Measurements from ENCODE around the gene CHCHD1. TPM values are rescaled to one million over a fixed set of nuclear protein-coding genes. Genes with fewer than 3 reads are reported as not detected.
A peak's percentile ranks its signal among the peaks of the same experiment; 100 is the strongest.

Gene CHCHD1
- total RNA-seq, 1 experiment from 2014 or later, result 238 TPM

GRCh38 chr10:73818402-73818801, 36.6 kb downstream of the CHCHD1 start:
- TF ChIP-seq CTCF (conservative IDR thresholded peaks at IDR 0.05; ENCODE audit: low read depth, low read length) (peak; percentile 51), EZH2phosphoT487 (IDR thresholded peaks at IDR 0.05; ENCODE audit: borderline replicate concordance, low read length) (no peak), EZH2 (IDR thresholded peaks at IDR 0.05; ENCODE audit: low read length, unreplicated experiment) (no peak)
- Histone ChIP-seq H3K9me2 (replicated peaks; ENCODE audit: low read length) (no peaks in the 10 kb centered on the region), H2AFZ (ENCODE audit: low read length) (no peak overlapping the region), H3F3A (ENCODE audit: low read length, unreplicated experiment) (peaks cover 2% of the 10 kb centered on the region), H3K9ac (ENCODE audit: low read length) (no peak overlapping the region), H3K27ac (ENCODE audit: low read length) (no peak overlapping the region), H3K4me3 (ENCODE audit: low read length) (no peak overlapping the region), H3K9me3 (ENCODE audit: low read length) (no peaks in the 10 kb centered on the region), H3K36me3 (ENCODE audit: low read depth, low read length) (peaks cover 54% of the 10 kb centered on the region), H3K4me1 (ENCODE audit: insufficient read depth, low read length) (peaks cover 22% of the 10 kb centered on the region), H3K4me2 (ENCODE audit: low read length) (no peak overlapping the region), H3K27me3 (ENCODE audit: low read length) (no peaks in the 10 kb centered on the region), H4K20me1 (ENCODE audit: low read length) (peaks cover 3% of the 10 kb centered on the region; the same call in 1 of the 2 replicates), H3K79me2 (ENCODE audit: low read length) (no peaks in the 10 kb centered on the region)
- ATAC-seq, result no peak
- intact Hi-C loops (cut with micrococcal nuclease), result loop anchor here (2.0 kb wide), 2 partner anchors 30 to 60 kb away; no protein-coding TSS in a partner anchor
- ChIA-PET POLR2A (ENCODE audit: unreplicated experiment) (interaction anchor here (0.6 to 0.7 kb wide), 2 partner anchors 18 to 41 kb away, joined by 3 to 4 read pairs; no protein-coding TSS in a partner anchor), CTCF (interaction anchor here (2.2 to 3.2 kb wide), 2 partner anchors 10 to 61 kb away, joined by 16 to 32 read pairs; no protein-coding TSS in a partner anchor)
- BruUV-seq (replicated peaks), result no TSS peak
- no peak for DNase-seq

- Histone ChIP-seq H3K9me2 (replicated peaks; ENCODE audit: low read length) (no peaks in the 10 kb centered on the region), H3K4me2 (ENCODE audit: low read length) (peak overlapping the region; percentile 74), H3K4me1 (ENCODE audit: insufficient read depth, low read length) (peaks cover 22% of the 10 kb centered on the region), H3K9me3 (ENCODE audit: low read length) (no peaks in the 10 kb centered on the region), H3K36me3 (ENCODE audit: low read depth, low read length) (peaks cover 55% of the 10 kb centered on the region), H3K27me3 (ENCODE audit: low read length) (no peaks in the 10 kb centered on the region), H3K9ac (ENCODE audit: low read length) (no peak overlapping the region), H3K27ac (ENCODE audit: low read length) (peak overlapping the region; percentile 66), H3K4me3 (ENCODE audit: low read length) (no peak overlapping the region; the same call in 1 of the 2 replicates), H4K20me1 (ENCODE audit: low read length) (peaks cover 3% of the 10 kb centered on the region; the same call in 1 of the 2 replicates), H2AFZ (ENCODE audit: low read length) (peak overlapping the region; percentile 22; the same call in 1 of the 2 replicates), H3F3A (ENCODE audit: low read length, unreplicated experiment) (no peaks in the 10 kb centered on the region), H3K79me2 (ENCODE audit: low read length) (no peaks in the 10 kb centered on the region)
- ATAC-seq, result no peak
- intact Hi-C loops (cut with micrococcal nuclease), result loop anchor here (2.0 kb wide), 2 partner anchors 30 to 60 kb away; no protein-coding TSS in a partner anchor
- CTCF ChIA-PET, result interaction anchor here (1.0 to 3.2 kb wide), 12 partner anchors 9 to 122 kb away, joined by 3 to 32 read pairs (median 8); partner anchors contain the start of gene CHCHD1
- POLR2A ChIA-PET (ENCODE audit: unreplicated experiment), result interaction anchor here (0.5 to 1.1 kb wide), 4 partner anchors 31 to 185 kb away, joined by 4 to 5 read pairs (median 4); no protein-coding TSS in a partner anchor
- no peak for TF ChIP-seq CTCF (conservative IDR thresholded peaks at IDR 0.05; ENCODE audit: low read depth, low read length)
- no peak for TF ChIP-seq EZH2 (IDR thresholded peaks at IDR 0.05; ENCODE audit: low read length, unreplicated experiment)
- no peak for TF ChIP-seq EZH2phosphoT487 (IDR thresholded peaks at IDR 0.05; ENCODE audit: borderline replicate concordance, low read length)
- DNase-seq, result no peak
- no TSS peak for BruUV-seq (replicated peaks)
These were observed 37.2 kb downstream of the CHCHD1 start for GRCh38 chr10:73819081-73819480.

All from PC-3 (cell line).